GM23338 (cell line): ENCODE data around the gene CCDC191. TPM values are rescaled to one million over a fixed set of nuclear protein-coding genes. Genes with fewer than 3 reads are reported as not detected.

Experiments used
- ATAC-seq: fragments of 200-7000 bp; cut with Tn5 transposase; 3 replicates; pipeline ENCODE4 v1.9.1; 2020
- DNase-seq: peaks from one replicate; pipeline ENCODE4 v3.0.0-alpha.2; 2015; ENCODE audit warnings: low spot score
- H2AFZ ChIP-seq: fragments of 200-600 bp; sonication (generic); 2 replicates; pipeline ENCODE4 v1.8.0; 2016; ENCODE audit warnings: antibody characterized with exemption, mild to moderate bottlenecking, moderate library complexity
- H3F3A ChIP-seq: fragments of 200-600 bp; sonication (generic); replicated peaks from 2 replicates; pipeline ENCODE4 v1.8.0; 2017; ENCODE audit warnings: antibody characterized with exemption, mixed run types, low read depth
- H3K27ac ChIP-seq: fragments of 200-600 bp; sonication (generic); 2 replicates; pipeline ENCODE4 v1.6.1; 2016; ENCODE audit warnings: low read depth
- H3K27me3 ChIP-seq: fragments of 200-600 bp; sonication (generic); 2 replicates; pipeline ENCODE4 v1.8.0; 2016; ENCODE audit warnings: mild to moderate bottlenecking, mixed run types, moderate library complexity; ENCODE audit not compliant: insufficient read depth
- H3K36me3 ChIP-seq: fragments of 200-600 bp; sonication (generic); 2 replicates; pipeline ENCODE4 v1.8.0; 2016; ENCODE audit warnings: mild to moderate bottlenecking; ENCODE audit not compliant: insufficient read depth
- H3K4me1 ChIP-seq: fragments of 200-600 bp; sonication (generic); 2 replicates; pipeline ENCODE4 v1.8.0; 2016; ENCODE audit warnings: mild to moderate bottlenecking, moderate library complexity; ENCODE audit not compliant: insufficient read depth
- H3K4me2 ChIP-seq: fragments of 200-600 bp; sonication (generic); 2 replicates; pipeline ENCODE4 v1.7.1; 2017; ENCODE audit warnings: mixed run types
- H3K4me3 ChIP-seq: fragments of 200-600 bp; sonication (generic); 2 replicates; pipeline ENCODE4 v1.6.1; 2016; ENCODE audit warnings: mixed run types
- H3K79me2 ChIP-seq: fragments of 200-600 bp; sonication (generic); replicated peaks from 2 replicates; pipeline ENCODE4 v1.8.0; 2017; ENCODE audit warnings: mild to moderate bottlenecking; ENCODE audit not compliant: insufficient read depth
- H3K9me2 ChIP-seq: fragments of 200-600 bp; sonication (generic); 2 replicates; pipeline ENCODE4 v1.8.0; 2017; ENCODE audit not compliant: insufficient read depth
- H4K20me1 ChIP-seq: fragments of 200-600 bp; sonication (generic); replicated peaks from 2 replicates; pipeline ENCODE4 v1.8.0; 2017; ENCODE audit warnings: mild to moderate bottlenecking; ENCODE audit not compliant: insufficient read depth
- H3K27ac Mint-ChIP-seq: 2 replicates; pipeline ENCODE4 v1.8.0; 2020; ENCODE audit warnings: inconsistent platforms, mild to moderate bottlenecking, moderate library complexity, mixed read lengths
- H3K27me3 Mint-ChIP-seq: 3 replicates; pipeline ENCODE4 v1.8.0; 2022; ENCODE audit warnings: low read depth, mild to moderate bottlenecking, moderate library complexity, mixed read lengths, inconsistent platforms; ENCODE audit not compliant: insufficient read depth, poor library complexity
- H3K36me3 Mint-ChIP-seq: 3 replicates; pipeline ENCODE4 v1.8.0; 2021; ENCODE audit warnings: low read depth, mild to moderate bottlenecking, inconsistent platforms, moderate library complexity, mixed read lengths
- H3K4me1 Mint-ChIP-seq: 3 replicates; pipeline ENCODE4 v1.8.0; 2020; ENCODE audit warnings: mild to moderate bottlenecking, inconsistent platforms, mixed read lengths
- H3K4me3 Mint-ChIP-seq: 3 replicates; pipeline ENCODE4 v1.8.0; 2021; ENCODE audit warnings: moderate library complexity, mild to moderate bottlenecking, inconsistent platforms, mixed read lengths
- H3K9me3 Mint-ChIP-seq: 3 replicates; pipeline ENCODE4 v1.8.0; 2020; ENCODE audit warnings: moderate library complexity, mild to moderate bottlenecking, inconsistent platforms, mixed read lengths
- CREB1 ChIP-seq: fragments of 250-450 bp; sonication (Bioruptor Pico); IDR thresholded peaks from 2 replicates; pipeline ENCODE4 v1.5.0; 2020; ENCODE audit warnings: low read depth, mild to moderate bottlenecking, moderate library complexity
- ETS1 ChIP-seq: IDR thresholded peaks from 2 replicates; pipeline ENCODE4 v1.6.1; 2016; ENCODE audit warnings: antibody characterized with exemption
- EZH2phosphoT487 ChIP-seq: fragments of 200-600 bp; sonication (generic); IDR thresholded peaks from one replicate; pipeline ENCODE4 v1.8.1; 2018; ENCODE audit warnings: antibody characterized with exemption; ENCODE audit not compliant: unreplicated experiment
- JUNB ChIP-seq: IDR thresholded peaks from one replicate; pipeline ENCODE4 v1.6.1; 2016; ENCODE audit warnings: antibody characterized with exemption; ENCODE audit not compliant: unreplicated experiment
- NANOG ChIP-seq: IDR thresholded peaks from 2 replicates; pipeline ENCODE4 v1.6.1; 2016; ENCODE audit warnings: antibody characterized with exemption, borderline replicate concordance
- POLR2AphosphoS5 ChIP-seq: IDR thresholded peaks from 2 replicates; pipeline ENCODE4 v1.6.1; 2016; ENCODE audit warnings: antibody characterized with exemption, low read depth
- REST ChIP-seq: IDR thresholded peaks from one replicate; pipeline ENCODE4 v1.6.1; 2018; ENCODE audit warnings: antibody characterized with exemption; ENCODE audit not compliant: unreplicated experiment
- ZNF462 ChIP-seq: fragments of 250-450 bp; sonication (Bioruptor Pico); IDR thresholded peaks from 2 replicates; pipeline ENCODE4 v1.5.0; 2020; ENCODE audit warnings: mild to moderate bottlenecking, moderate library complexity
- polyA plus RNA-seq: library from polyadenylated mRNA; unstranded; fragments of >200 nt; fragmentation: Nextera tagmentation; extraction: Ambion mirVana; gene quantifications from 2 replicates; pipeline ENCODE4 v1.2.1, GENCODE V29; 2016
- total RNA-seq: library from RNA; depleted of rRNA; stranded (reverse); fragments of >200 nt; shearing (Covaris generic); gene quantifications from 2 replicates; pipeline ENCODE4 v1.2.3, GENCODE V29; 2014

CCDC191 gene
- total and polyA plus RNA-seq, 2 experiments from 2014 or later, result 2.0 to 2.9 TPM

- H3K27me3 ChIP-seq, result peaks cover 1% of the 10 kb centered on the region; the same call in 1 of the 2 replicates
- Mint-ChIP-seq H3K27ac (no peak overlapping the region), H3K9me3 (no peaks in the 10 kb centered on the region), H3K4me1 (peaks cover 1% of the 10 kb centered on the region; the same call in 1 of the 3 replicates), H3K36me3 (peaks cover 29% of the 10 kb centered on the region), H3K4me3 (no peak overlapping the region), H3K27me3 (peaks cover 3% of the 10 kb centered on the region)
- H3K36me3 ChIP-seq, result 0 out of 2 replicates have a peak, but pooled peaks cover 4% of the 10 kb centered on the region
- ATAC-seq (no peak), DNase-seq (no peak)
- no peak overlapping the region for H3K4me3 ChIP-seq
- H2AFZ ChIP-seq, result no peak overlapping the region
- H3K27ac ChIP-seq, result no peak overlapping the region
- no peaks in the 10 kb centered on the region for H3K9me2 ChIP-seq
- H3K4me2 ChIP-seq, result no peak overlapping the region
- TF ChIP-seq POLR2AphosphoS5 (no peak), REST (no peak), JUNB (no peak)
- H3K79me2 ChIP-seq, result 0 out of 2 replicates have a peak, but pooled peaks cover 3% of the 10 kb centered on the region
- H4K20me1 ChIP-seq, result 0 out of 2 replicates have a peak, but pooled peaks cover 3% of the 10 kb centered on the region
- H3F3A ChIP-seq, result no peaks in the 10 kb centered on the region
- H3K4me1 ChIP-seq, result no peaks in the 10 kb centered on the region; the same call in 1 of the 2 replicates
Observed at GRCh38 chr3:113954091-113954685, 102.1 kb downstream of the CCDC191 start.

- Histone ChIP-seq H3K4me1 (peaks cover 4% of the 10 kb centered on the region; the same call in 1 of the 2 replicates), H3K27ac (no peak overlapping the region), H3K27me3 (peaks cover 7% of the 10 kb centered on the region; the same call in 1 of the 2 replicates), H4K20me1 (0 out of 2 replicates have a peak, but pooled peaks cover 3% of the 10 kb centered on the region), H3K4me2 (no peak overlapping the region), H3K4me3 (no peak overlapping the region), H3F3A (peaks cover 5% of the 10 kb centered on the region), H3K36me3 (0 out of 2 replicates have a peak, but pooled peaks cover 4% of the 10 kb centered on the region), H2AFZ (no peak overlapping the region), H3K9me2 (no peaks in the 10 kb centered on the region), H3K79me2 (0 out of 2 replicates have a peak, but pooled peaks cover 5% of the 10 kb centered on the region)
- peaks cover 6% of the 10 kb centered on the region for H3K27me3 Mint-ChIP-seq
- no peak overlapping the region for H3K4me3 Mint-ChIP-seq
- no peaks in the 10 kb centered on the region for H3K9me3 Mint-ChIP-seq
- H3K36me3 Mint-ChIP-seq, result peaks cover 24% of the 10 kb centered on the region
- ATAC-seq, result no peak
- DNase-seq, result no peak
- H3K27ac Mint-ChIP-seq, result no peak overlapping the region
- peaks cover 6% of the 10 kb centered on the region for H3K4me1 Mint-ChIP-seq
- TF ChIP-seq ZNF462, result no peak
- no peak for TF ChIP-seq ETS1
- TF ChIP-seq CREB1 (CRISPR knock-in tag), result no peak
- no peak for TF ChIP-seq NANOG
- no peak for TF ChIP-seq JUNB
- no peak for TF ChIP-seq EZH2phosphoT487
Observed at GRCh38 chr3:113953677-113954076, 102.6 kb downstream of the CCDC191 start.
